Progenitor cell of endocrine pancreas (in vitro differentiated cells): ENCODE results near the gene SYT1. TPM values are rescaled to one million over a fixed set of nuclear protein-coding genes. Genes with fewer than 3 reads are reported as not detected.

Source experiments
- DNase-seq: peaks from one replicate; pipeline ENCODE4 v3.0.0; 2021; ENCODE audit warnings: low spot score; ENCODE audit not compliant: unreplicated experiment
- H3K27ac Mint-ChIP-seq: 2 replicates; pipeline ENCODE4 v1.8.0; 2021; ENCODE audit warnings: mild to moderate bottlenecking, moderate library complexity, mixed read lengths
- H3K27me3 Mint-ChIP-seq: 2 replicates; pipeline ENCODE4 v1.8.0; 2021; ENCODE audit warnings: mixed read lengths
- H3K36me3 Mint-ChIP-seq: 2 replicates; pipeline ENCODE4 v1.8.0; 2022; ENCODE audit warnings: mixed read lengths; ENCODE audit not compliant: insufficient read depth
- H3K4me1 Mint-ChIP-seq: 2 replicates; pipeline ENCODE4 v1.8.0; 2021; ENCODE audit warnings: low read depth, mixed read lengths
- H3K4me3 Mint-ChIP-seq: 2 replicates; pipeline ENCODE4 v1.8.0; 2021; ENCODE audit warnings: low read depth, mild to moderate bottlenecking, moderate library complexity, mixed read lengths
- H3K9me3 Mint-ChIP-seq: 2 replicates; pipeline ENCODE4 v1.8.0; 2021; ENCODE audit warnings: low read depth, mixed read lengths
- CTCF ChIP-seq: fragments of 200-600 bp; sonication (generic); IDR thresholded peaks from one replicate; pipeline ENCODE4 v1.5.0; 2021; ENCODE audit warnings: antibody characterized with exemption, mild to moderate bottlenecking; ENCODE audit not compliant: unreplicated experiment
- total RNA-seq: library from RNA; stranded (reverse); gene quantifications from 2 replicates; pipeline ENCODE4 v1.2.1, GENCODE V29; 2021

The SYT1 gene
- total RNA-seq, 1 donor from 2014 or later: 4.3 TPM

DNA sequence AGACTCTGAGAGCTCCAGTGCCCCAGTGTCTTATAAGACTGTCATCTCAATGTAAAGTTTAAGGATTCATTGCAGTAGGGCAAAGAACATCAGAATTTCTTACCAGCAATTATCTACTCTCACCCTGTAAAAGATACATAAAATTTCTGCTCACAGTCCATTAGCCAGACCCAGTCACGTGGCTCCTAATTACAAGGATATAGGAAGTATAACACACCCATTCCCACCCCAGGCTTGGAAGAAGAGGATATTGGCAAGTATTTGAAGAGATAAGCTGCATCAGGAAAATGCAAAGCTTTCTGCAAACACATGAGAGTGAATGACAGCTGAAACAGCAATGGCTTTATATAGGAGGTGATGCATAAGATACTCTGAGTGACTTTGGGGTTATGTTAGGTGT lies 14.3 kb downstream of the SYT1 start:
- Mint-ChIP-seq H3K27ac (no peak overlapping the region), H3K4me3 (no peak overlapping the region), H3K4me1 (no peaks in the 10 kb centered on the region), H3K36me3 (no peaks in the 10 kb centered on the region), H3K9me3 (no peaks in the 10 kb centered on the region), H3K27me3 (no peaks in the 10 kb centered on the region)
- DNase-seq: no peak
- no peak for TF ChIP-seq CTCF

DNA sequence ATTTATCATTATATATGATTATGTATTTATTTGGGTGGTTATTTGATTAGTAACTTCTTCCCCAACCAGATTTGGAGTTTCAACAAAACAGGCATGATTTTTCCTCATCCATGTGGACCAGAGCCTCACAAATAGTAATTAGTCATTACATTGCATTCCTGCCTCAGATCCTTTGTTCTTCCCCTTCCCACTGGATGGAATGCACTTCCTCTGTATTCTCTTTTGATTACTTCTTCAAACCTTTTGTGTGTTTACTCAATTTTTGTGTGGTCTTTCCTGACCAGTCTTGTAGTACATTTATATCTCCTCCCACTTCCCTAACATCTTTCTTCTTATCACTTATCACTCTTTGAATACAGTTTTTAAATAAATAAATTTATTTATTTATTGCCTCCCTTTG lies 15.5 kb downstream of the SYT1 start:
- no peaks in the 10 kb centered on the region for H3K36me3 Mint-ChIP-seq
- no peak overlapping the region for H3K4me3 Mint-ChIP-seq
- TF ChIP-seq CTCF: no peak
- DNase-seq: no peak
- H3K27ac Mint-ChIP-seq: no peak overlapping the region
- H3K4me1 Mint-ChIP-seq: no peaks in the 10 kb centered on the region
- no peaks in the 10 kb centered on the region for H3K9me3 Mint-ChIP-seq
- no peaks in the 10 kb centered on the region for H3K27me3 Mint-ChIP-seq

GRCh38 chr12:78881685-78882084 lies 17.1 kb downstream of the SYT1 start:
- Mint-ChIP-seq H3K27ac (no peak overlapping the region), H3K4me1 (no peaks in the 10 kb centered on the region), H3K27me3 (no peaks in the 10 kb centered on the region), H3K4me3 (no peak overlapping the region), H3K9me3 (no peaks in the 10 kb centered on the region), H3K36me3 (no peaks in the 10 kb centered on the region)
- DNase-seq: no peak
- TF ChIP-seq CTCF: no peak

DNA sequence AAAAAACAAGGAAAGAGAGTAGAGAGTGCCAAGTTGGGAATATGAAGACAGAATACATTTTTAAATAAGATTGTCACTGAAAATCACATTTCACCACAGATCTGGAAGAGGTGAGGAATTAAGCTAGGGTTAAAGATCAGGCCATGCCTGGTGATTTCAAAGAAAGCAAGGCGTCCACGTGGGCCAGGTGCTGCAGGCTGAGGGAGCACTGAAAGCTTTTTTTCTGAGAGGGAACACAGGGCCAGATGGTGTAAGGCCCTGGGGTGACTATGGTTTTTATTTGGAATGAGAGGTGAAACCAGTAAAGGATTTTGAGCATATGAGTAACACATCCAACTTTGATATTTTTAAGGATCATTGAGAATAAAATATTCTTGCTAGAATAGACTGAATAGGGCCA lies 20.9 kb downstream of the SYT1 start:
- no peak for TF ChIP-seq CTCF
- Mint-ChIP-seq H3K27ac (no peak overlapping the region), H3K9me3 (no peaks in the 10 kb centered on the region), H3K4me1 (no peaks in the 10 kb centered on the region), H3K27me3 (no peaks in the 10 kb centered on the region), H3K36me3 (no peaks in the 10 kb centered on the region), H3K4me3 (no peak overlapping the region)
- DNase-seq: no peak

DNA sequence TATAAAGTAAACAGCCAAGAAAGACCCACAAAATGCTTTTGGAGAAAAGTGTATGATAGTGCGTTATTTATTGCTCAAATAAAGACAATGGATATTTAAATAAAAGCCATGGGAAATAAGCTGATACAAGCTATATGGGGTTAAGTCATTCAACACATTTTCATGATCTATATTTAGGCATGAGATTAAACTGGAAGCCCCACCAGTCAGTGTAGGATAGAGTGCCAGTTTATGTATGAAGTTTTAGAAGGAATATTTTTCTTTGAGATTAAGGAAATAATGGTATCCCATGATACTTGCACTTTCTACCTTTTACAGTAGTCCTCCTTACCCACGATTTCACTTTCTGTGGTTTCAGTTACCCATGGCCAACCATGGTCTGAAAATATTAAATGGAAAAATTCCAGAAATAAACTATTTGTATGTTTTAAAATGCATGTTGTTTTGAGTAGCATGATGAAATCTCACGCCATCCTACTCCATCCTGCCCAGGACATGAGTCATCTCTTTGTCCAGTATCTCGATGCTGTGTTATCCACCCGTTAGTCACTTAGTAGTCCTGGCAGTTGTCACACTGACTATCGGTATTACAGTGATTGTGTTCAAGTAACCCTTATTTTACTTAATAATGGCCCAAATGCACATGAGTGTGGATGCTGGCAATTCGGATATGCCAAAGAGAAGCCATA lies 22.3 kb downstream of the SYT1 start:
- TF ChIP-seq CTCF: no peak
- Mint-ChIP-seq H3K9me3 (no peaks in the 10 kb centered on the region), H3K36me3 (no peaks in the 10 kb centered on the region), H3K27me3 (no peaks in the 10 kb centered on the region), H3K4me1 (no peaks in the 10 kb centered on the region), H3K4me3 (no peak overlapping the region), H3K27ac (no peak overlapping the region)
- DNase-seq: no peak
